GM12878 (cell line): ENCODE measurements around the gene CEP250. TPM values are rescaled to one million over a fixed set of nuclear protein-coding genes. Genes with fewer than 3 reads are reported as not detected.

Experiments used
- ATAC-seq: fragments of 200-7000 bp; cut with Tn5 transposase; 3 replicates; pipeline ENCODE4 v1.9.1; 2020; ENCODE audit warnings: mild to moderate bottlenecking, moderate library complexity
- BruUV-seq: library from RNA; stranded (reverse); fragments of 400-500 nt; replicated peaks from 2 replicates; lab custom pipeline; 2021; lab: Mats Ljungman, UMichigan
- CTCF ChIA-PET: fragments of 300-600 bp; sonication (Branson Sonifier 250); formaldehyde crosslinking; extraction: SDS; loops from one replicate; lab custom pipeline; 2021; ENCODE audit warnings: inconsistent platforms; lab: Yijun Ruan, JAX
- POLR2A ChIA-PET: fragments of 350-600 bp; formaldehyde crosslinking; extraction: SDS; loops from one replicate; lab custom pipeline; 2021; ENCODE audit warnings: inconsistent platforms; lab: Charles Lee
- RAD21 ChIA-PET: fragments of 300-600 bp; sonication (Branson Sonifier 250); formaldehyde crosslinking; loops from one replicate; lab custom pipeline; 2023; ENCODE audit warnings: antibody characterized with exemption; ENCODE audit not compliant: unreplicated experiment; lab: Charles Lee
- SMC1A ChIA-PET: fragments of 300-600 bp; sonication (Branson Sonifier 250); formaldehyde crosslinking; loops from one replicate; lab custom pipeline; 2023; ENCODE audit not compliant: unreplicated experiment, uncharacterized antibody; lab: Charles Lee
- DNase-seq: peaks from one replicate; pipeline ENCODE4 v3.0.0-alpha.2; 2011; ENCODE audit warnings: low read depth, low spot score
- FAIRE-seq: peaks from 3 replicates; lab custom pipeline; 2011; peaks lifted over from hg19 to GRCh38; lab: Jason Lieb, UNC
- H2AFZ ChIP-seq: 2 replicates; pipeline ENCODE4 v1.6.0; 2011; ENCODE audit warnings: low read depth, low read length, control low read depth; ENCODE audit not compliant: control insufficient read depth
- H3K27ac ChIP-seq: 2 replicates; pipeline ENCODE4 v1.5.1; 2011; ENCODE audit warnings: control low read depth; ENCODE audit not compliant: control insufficient read depth, insufficient read depth
- H3K27me3 ChIP-seq, 2 experiments: replicated peaks in 1 of 2; 2 replicates each; pipeline versions ENCODE4 v1.6.0 to v1.6.1; 2011; ENCODE audit warnings: low read length in 1 of 2; ENCODE audit not compliant: control insufficient read depth in 2 of 2, insufficient read depth in 2 of 2
- H3K36me3 ChIP-seq, 2 experiments: 2 replicates each; pipeline ENCODE4 v1.5.1; 2011; ENCODE audit warnings: low read length in 1 of 2; ENCODE audit not compliant: control insufficient read depth in 2 of 2, insufficient read depth in 2 of 2
- H3K4me1 ChIP-seq: 2 replicates; pipeline ENCODE4 v1.6.1; 2011; ENCODE audit warnings: mild to moderate bottlenecking, low read length, moderate library complexity, mixed read lengths; ENCODE audit not compliant: control insufficient read depth, insufficient read depth
- H3K4me2 ChIP-seq: 2 replicates; pipeline ENCODE4 v1.6.0; 2011; ENCODE audit warnings: control low read depth; ENCODE audit not compliant: control insufficient read depth, insufficient read depth
- H3K4me3 ChIP-seq: fragments of 200-600 bp; sonication (generic); 2 replicates; pipeline ENCODE4 v1.5.1; 2016
- H3K79me2 ChIP-seq: 2 replicates; pipeline ENCODE4 v1.6.0; 2011; ENCODE audit warnings: low read length; ENCODE audit not compliant: control insufficient read depth, insufficient read depth
- H3K9ac ChIP-seq: 2 replicates; pipeline ENCODE4 v1.8.0; 2011; ENCODE audit warnings: low read length, control low read depth, mixed read lengths; ENCODE audit not compliant: control insufficient read depth, insufficient read depth
- H3K9me3 ChIP-seq: replicated peaks from 3 replicates; pipeline ENCODE4 v1.5.1; 2011; ENCODE audit warnings: mild to moderate bottlenecking, low read length; ENCODE audit not compliant: control insufficient read depth, insufficient read depth
- H4K20me1 ChIP-seq: 2 replicates; pipeline ENCODE4 v1.6.0; 2011; ENCODE audit not compliant: control insufficient read depth, insufficient read depth
- BCLAF1 ChIP-seq: fragments of 450-650 bp; IDR thresholded peaks from 2 replicates; pipeline ENCODE4 v1.6.1; 2017; ENCODE audit warnings: antibody characterized with exemption, mild to moderate bottlenecking, moderate library complexity
- EED ChIP-seq: sonication (generic); IDR thresholded peaks from 2 replicates; pipeline ENCODE4 v1.6.1; 2016; ENCODE audit warnings: antibody characterized with exemption, low read depth
- GABPA ChIP-seq: IDR thresholded peaks from 2 replicates; pipeline ENCODE4 v1.6.1; 2014; ENCODE audit warnings: antibody characterized with exemption, low read depth, mild to moderate bottlenecking, inconsistent platforms
- HDAC6 ChIP-seq: fragments of 200-600 bp; sonication (generic); IDR thresholded peaks from one replicate; pipeline ENCODE4 v1.8.0; 2017; ENCODE audit warnings: antibody characterized with exemption; ENCODE audit not compliant: unreplicated experiment
- HDGF ChIP-seq: fragments of 450-650 bp; IDR thresholded peaks from 2 replicates; pipeline ENCODE4 v1.6.1; 2016; ENCODE audit warnings: antibody characterized with exemption
- MTA3 ChIP-seq: IDR thresholded peaks from 2 replicates; pipeline ENCODE4 v1.6.1; 2012; ENCODE audit warnings: low read length, inconsistent platforms, borderline replicate concordance
- NFYB ChIP-seq: IDR thresholded peaks from 2 replicates; pipeline ENCODE4 v1.6.1; 2011; ENCODE audit warnings: low read depth, mild to moderate bottlenecking, low read length, improper control_type of control experiment, moderate library complexity; ENCODE audit not compliant: insufficient read depth
- NRF1 ChIP-seq: conservative IDR thresholded peaks from 2 replicates; pipeline ENCODE4 v1.6.1; 2011; ENCODE audit warnings: mild to moderate bottlenecking, low read depth, low read length, improper control_type of control experiment
- PBX3 ChIP-seq: IDR thresholded peaks from 2 replicates; pipeline ENCODE4 v1.6.1; 2011; ENCODE audit warnings: mild to moderate bottlenecking, low read depth, low read length, moderate library complexity; ENCODE audit not compliant: insufficient replicate concordance
- PML ChIP-seq: IDR thresholded peaks from 2 replicates; pipeline ENCODE4 v1.6.1; 2012; ENCODE audit warnings: low read length, inconsistent platforms
- POU2F2 ChIP-seq: IDR thresholded peaks from 3 replicates; pipeline ENCODE4 v1.6.1; 2011; ENCODE audit warnings: low read depth, mild to moderate bottlenecking, low read length, borderline replicate concordance
- RAD21 ChIP-seq: IDR thresholded peaks from 2 replicates; pipeline ENCODE4 v1.6.1; 2011; ENCODE audit warnings: mild to moderate bottlenecking, low read depth, low read length, moderate library complexity; ENCODE audit not compliant: insufficient read depth
- RBBP5 ChIP-seq: fragments of 200-600 bp; sonication (generic); conservative IDR thresholded peaks from 2 replicates; pipeline ENCODE4 v1.6.1; 2016
- RCOR1 ChIP-seq: conservative IDR thresholded peaks from 2 replicates; pipeline ENCODE4 v1.6.1; 2012; ENCODE audit warnings: low read depth, low read length, improper control_type of control experiment
- SREBF2 ChIP-seq: IDR thresholded peaks from 2 replicates; pipeline ENCODE4 v1.6.1; 2012; ENCODE audit warnings: mild to moderate bottlenecking, low read length
- STAT1 ChIP-seq: fragments of 450-650 bp; conservative IDR thresholded peaks from 2 replicates; pipeline ENCODE4 v1.6.1; 2014; ENCODE audit warnings: antibody characterized with exemption, mild to moderate bottlenecking
- WGBS: methylation state at CpG from one replicate; pipeline ENCODE4 v1.1.6; 2016; ENCODE audit warnings: low lambda C conversion rate; ENCODE audit not compliant: insufficient replicate concordance, insufficient coverage; ENCODE audit errors: missing lambda C conversion rate; 5-methylcytosine and 5-hydroxymethylcytosine counted together
- in situ Hi-C: fragments of 300-500 bp; cut with MboI; formaldehyde crosslinking; loops from 9 replicates; pipeline ENCODE4 v1.14.3; 2018; ENCODE audit warnings: mixed read lengths
- intact Hi-C: fragments of 100-400 bp; cut with micrococcal nuclease; formaldehyde crosslinking; loops from one replicate; pipeline ENCODE4 v1.14.2; 2022; ENCODE audit not compliant: unreplicated experiment
- polyA plus RNA-seq, 11 experiments: library from polyadenylated mRNA; depleted of rRNA in 4 of 11; unstranded in 6 of 11; stranded (reverse) in 5 of 11; fragments of >200 nt; fragmentation: Nextera tagmentation in 4 of 11; fragmentation: Illumina TruSeq in 1 of 11; extraction: Ambion mirVana in 4 of 11; extraction: Trizol in 1 of 11; gene quantifications; 1 replicate in 1 of 11; 2 replicates in 10 of 11; pipeline versions ENCODE4 v1.2.1 to v1.2.3, GENCODE V29; 2011 to 2016; ENCODE audit warnings: inconsistent platforms in 2 of 11, missing spikeins in 2 of 11, low read depth in 1 of 11
- total RNA-seq, 4 experiments: library from RNA; depleted of rRNA in 3 of 4; stranded (reverse); fragments of >200 nt in 3 of 4; fragmentation: Illumina TruSeq in 1 of 4; extraction: Trizol in 1 of 4; gene quantifications; 2 replicates each; pipeline versions ENCODE4 v1.2.1 to v1.2.3, GENCODE V29; 2013 to 2021

The CEP250 gene
- total and polyA plus RNA-seq, 10 of the 15 experiments (the other 5 are each of a cell fraction or from before 2014, with no cell fraction given), result 2.4 to 41.6 (median 25.7) TPM

- H3K9me3 ChIP-seq, result no peaks in the 10 kb centered on the region
Measured at GRCh38 chr20:35525639-35526038, 70.2 kb downstream of the CEP250 start.

More at GRCh38 chr20:35525639-35526038, 70.2 kb downstream of the CEP250 start:
- ChIA-PET CTCF (no interaction called here), RAD21 (no interaction called here), SMC1A (no interaction called here), POLR2A (no interaction called here)
- 40% methylated on average over 1 of the region's 1 CpG for WGBS
- FAIRE-seq (no peak), DNase-seq (no peak), ATAC-seq (no peak)
- H3K27ac ChIP-seq, result no peak overlapping the region
- no peaks in the 10 kb centered on the region for H3K79me2 ChIP-seq
- in situ Hi-C loops (no loop called here), intact Hi-C loops (no loop called here)
- no peak overlapping the region for H2AFZ ChIP-seq
- no peaks in the 10 kb centered on the region for H3K4me1 ChIP-seq
- no peak overlapping the region for H3K4me2 ChIP-seq
- no TSS peak for BruUV-seq
- no peak overlapping the region for H3K4me3 ChIP-seq
- no peaks in the 10 kb centered on the region for H3K27me3 ChIP-seq
- H4K20me1 ChIP-seq, result no peaks in the 10 kb centered on the region; the same call in 1 of the 2 replicates
- no peak overlapping the region for H3K9ac ChIP-seq
- TF ChIP-seq PML, result no peak
- no peak for TF ChIP-seq BCLAF1
- no peak for TF ChIP-seq STAT1
- no peak for TF ChIP-seq NFYB
- TF ChIP-seq SREBF2, result no peak
- TF ChIP-seq RBBP5, result no peak
- TF ChIP-seq POU2F2, result no peak
- no peak for TF ChIP-seq HDGF
- no peak for TF ChIP-seq PBX3
- no peak for TF ChIP-seq NRF1
- TF ChIP-seq MTA3, result no peak
- no peak for TF ChIP-seq HDAC6
- no peak for TF ChIP-seq EED
- no peak for TF ChIP-seq RCOR1
- no peak for TF ChIP-seq GABPA
- TF ChIP-seq RAD21, result no peak
- H3K36me3 ChIP-seq, result no peaks in the 10 kb centered on the region
